ENCODE data around the gene EIF4G2.

The EIF4G2 gene

GRCh38 chr11:10808553-10809372 lies at the start of gene EIF4G2 (continued):
- TF ChIP-seq ZNF391 (tag by site-specific recombination; IDR thresholded peaks at IDR 0.05; ENCODE audit: borderline replicate concordance, low read depth): peak; percentile 93; the same call in 1 of the 2 replicates
- TF ChIP-seq ZNF76 (tag by site-specific recombination; IDR thresholded peaks at IDR 0.05; ENCODE audit: borderline replicate concordance, low read depth): peak; percentile 39; the same call in 1 of the 2 replicates
- TF ChIP-seq PBX3 (CRISPR knock-in tag; IDR thresholded peaks at IDR 0.05): peak; percentile 53; the same call in 1 of the 2 replicates
- no peak for TF ChIP-seq ZNF184 (tag by site-specific recombination; IDR thresholded peaks at IDR 0.05)
- TF ChIP-seq ZNF555 (tag by site-specific recombination; conservative IDR thresholded peaks at IDR 0.05): no peak
- TF ChIP-seq ZFHX2 (tag by site-specific recombination; conservative IDR thresholded peaks at IDR 0.05): peak; percentile 63
- no peak for TF ChIP-seq ZNF18 (tag by site-specific recombination; IDR thresholded peaks at IDR 0.05)
- TF ChIP-seq MZF1 (tag by site-specific recombination; IDR thresholded peaks at IDR 0.05; ENCODE audit: borderline replicate concordance): peak; percentile 65; the same call in 1 of the 2 replicates
- TF ChIP-seq ZNF394 (tag by site-specific recombination; IDR thresholded peaks at IDR 0.05; ENCODE audit: borderline replicate concordance): peak; percentile 70
- peak; percentile 78 for TF ChIP-seq ZBTB17 (tag by site-specific recombination; IDR thresholded peaks at IDR 0.05)
- peak; percentile 63; the same call in 1 of the 2 replicates for TF ChIP-seq ZBTB21 (tag by site-specific recombination; IDR thresholded peaks at IDR 0.05)
- TF ChIP-seq ZNF223 (tag by site-specific recombination; IDR thresholded peaks at IDR 0.05): no peak
- TF ChIP-seq ZBTB20 (tag by site-specific recombination; IDR thresholded peaks at IDR 0.05): peak; percentile 79; the same call in 1 of the 2 replicates
- no peak for TF ChIP-seq SALL2 (tag by site-specific recombination; IDR thresholded peaks at IDR 0.05; ENCODE audit: borderline replicate concordance)
- peak; percentile 48 for TF ChIP-seq ZNF660 (tag by site-specific recombination; IDR thresholded peaks at IDR 0.05)
- TF ChIP-seq ZNF248 (tag by site-specific recombination; IDR thresholded peaks at IDR 0.05): no peak
- no peak for TF ChIP-seq ZSCAN16 (tag by site-specific recombination; IDR thresholded peaks at IDR 0.05)
- no peak for TF ChIP-seq ZIC2 (tag by site-specific recombination; IDR thresholded peaks at IDR 0.05)
- TF ChIP-seq ZNF302 (tag by site-specific recombination; IDR thresholded peaks at IDR 0.05; ENCODE audit: low read depth): no peak
- TF ChIP-seq KLF1 (tag by site-specific recombination; IDR thresholded peaks at IDR 0.05): peak; percentile 47; the same call in 1 of the 2 replicates
- peak; percentile 47; the same call in 1 of the 2 replicates for TF ChIP-seq ZBTB8A (tag by site-specific recombination; IDR thresholded peaks at IDR 0.05)
- TF ChIP-seq OVOL3 (tag by site-specific recombination; IDR thresholded peaks at IDR 0.05): peak; percentile 17; the same call in 1 of the 2 replicates
- TF ChIP-seq BCL11B (tag by site-specific recombination; IDR thresholded peaks at IDR 0.05; ENCODE audit: low read depth): no peak
- no peak for TF ChIP-seq ATF2 (tag by site-specific recombination; IDR thresholded peaks at IDR 0.05; ENCODE audit: low read depth)
- 0 out of 2 replicates have a peak, but pooled peaks have one; percentile 56 for TF ChIP-seq ZNF398 (tag by site-specific recombination; IDR thresholded peaks at IDR 0.05)
- peak; percentile 98 for TF ChIP-seq GLI4 (tag by site-specific recombination; IDR thresholded peaks at IDR 0.05)
- TF ChIP-seq ZNF518A (tag by site-specific recombination; conservative IDR thresholded peaks at IDR 0.05; ENCODE audit: low read depth): 0 out of 2 replicates have a peak, but pooled peaks have one; percentile 19
- no peak for TF ChIP-seq ZNF558 (tag by site-specific recombination; IDR thresholded peaks at IDR 0.05)

Data from HEK293 (cell line).